ENCODE data around the gene APOD.
"Not testable (repeated sequence)": the region's sequence is repeated elsewhere in the genome, so short reads cannot be mapped to it uniquely, and the experiment has no call there.

The APOD gene

DNA sequence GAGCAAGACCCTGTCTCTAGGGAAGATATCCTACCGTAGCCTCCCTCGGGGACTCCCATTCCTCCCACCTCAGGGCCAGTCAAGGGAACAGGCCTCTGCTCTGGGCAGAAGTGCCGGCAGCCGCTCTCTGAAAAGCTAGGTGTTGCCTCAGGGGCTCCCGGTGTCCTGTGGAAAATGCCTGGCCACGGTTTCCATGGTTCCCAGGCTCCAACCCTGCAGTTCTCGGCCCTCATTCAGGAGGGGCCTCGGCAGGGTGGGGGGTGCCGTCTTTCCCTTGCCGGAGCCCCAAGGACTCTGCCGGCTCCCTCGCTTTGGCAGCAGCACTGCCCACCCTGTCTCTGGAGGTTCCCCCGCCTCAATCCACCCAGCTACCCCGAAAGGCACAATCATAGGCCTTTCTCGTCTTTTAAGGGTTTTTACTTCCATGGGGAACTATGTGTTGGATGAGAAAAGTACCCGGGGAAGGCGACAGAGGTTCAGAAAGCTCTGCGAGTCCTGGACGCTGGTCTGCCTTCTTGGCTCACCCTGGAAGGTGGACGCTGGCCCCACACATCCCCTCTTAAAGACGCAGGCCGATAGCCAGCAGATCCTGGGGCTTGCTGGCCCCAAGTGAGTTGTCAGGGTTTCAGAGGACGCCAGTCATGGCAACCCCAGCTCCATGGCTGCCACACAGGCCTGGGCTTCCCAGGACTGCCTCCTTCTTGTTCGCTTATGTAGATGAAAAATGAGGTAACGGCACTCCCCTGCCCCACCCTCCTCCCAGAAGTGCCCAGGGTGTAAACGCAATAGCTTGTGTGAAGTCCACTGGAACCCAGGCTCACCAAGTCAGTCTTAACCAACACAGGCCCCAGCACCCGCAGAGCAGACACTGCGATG lies 34.3 kb upstream of the APOD start:
- not testable (repeated sequence) for DNase-seq

DNA sequence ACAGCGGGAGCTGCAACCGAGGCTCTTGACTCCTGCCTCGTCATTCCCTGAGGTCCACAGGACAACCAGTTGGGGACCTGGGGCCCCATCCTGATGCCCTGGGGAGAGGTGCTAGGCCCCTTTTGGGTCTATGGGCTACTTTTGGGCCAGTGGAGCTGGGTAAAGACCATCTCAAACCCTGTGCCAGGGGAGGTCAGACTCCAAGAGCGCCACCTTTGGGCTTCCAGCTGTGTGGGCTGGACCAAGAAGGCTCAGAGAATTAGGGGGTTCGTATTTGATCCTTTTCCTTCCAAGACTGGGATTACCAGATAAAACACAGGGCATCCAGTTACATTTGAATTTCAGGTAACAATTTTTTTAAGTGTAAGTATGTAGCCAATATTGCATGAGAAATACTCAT lies 33.4 kb upstream of the APOD start:
- DNase-seq: not testable (repeated sequence)

DNA sequence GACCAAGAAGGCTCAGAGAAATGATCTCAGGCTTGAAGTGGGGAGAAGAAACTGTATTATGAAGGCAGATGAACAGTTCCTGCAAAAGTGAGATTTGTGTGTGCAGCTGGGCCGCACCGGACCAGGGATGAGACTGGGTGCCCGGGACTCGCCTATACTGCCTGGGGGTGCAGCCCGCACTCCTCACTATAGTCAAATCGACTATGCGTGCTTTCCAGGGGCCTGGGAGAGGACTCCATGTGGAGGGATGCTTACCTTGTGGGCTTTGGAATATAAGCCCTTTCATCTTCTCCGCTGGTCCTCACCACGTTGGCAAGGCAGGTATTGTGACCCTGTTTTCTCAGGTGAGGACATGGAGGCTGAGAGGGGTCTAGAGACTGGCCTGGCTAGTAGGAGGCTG lies 32.9 kb upstream of the APOD start:
- DNase-seq: no peak

DNA sequence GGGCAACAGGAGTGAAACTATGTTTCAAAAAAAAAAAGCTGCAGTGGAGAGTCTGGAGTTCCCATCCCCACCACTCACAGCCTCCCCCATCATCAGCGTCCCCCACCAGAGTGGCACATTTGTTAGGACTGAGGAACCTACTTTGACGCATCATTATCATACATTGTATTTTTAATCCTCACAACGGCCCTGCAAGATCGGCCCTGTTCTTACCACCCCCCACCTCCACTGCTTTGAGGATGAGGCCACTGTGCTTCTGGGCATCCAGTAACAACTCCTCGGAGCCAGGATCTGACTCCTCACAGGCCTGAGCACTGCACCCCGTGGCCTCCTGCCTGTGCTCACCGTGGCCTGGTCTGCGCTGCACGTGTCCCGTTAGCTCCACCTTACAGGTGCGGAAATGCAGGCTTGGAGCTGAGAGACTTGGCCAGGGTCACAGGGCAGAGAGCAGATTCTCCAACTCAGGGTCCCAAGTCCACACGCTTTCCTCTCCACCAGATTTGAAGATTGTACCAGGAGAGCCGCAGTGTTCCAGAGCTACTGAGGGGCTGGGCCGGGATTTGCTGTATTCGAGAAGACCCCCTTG lies 32.3 kb upstream of the APOD start:
- not testable (repeated sequence) for DNase-seq

GRCh38 chr3:195614672-195615504 lies 31.1 kb upstream of the APOD start:
- not testable (repeated sequence) for DNase-seq

GRCh38 chr3:195613468-195614069 lies 29.8 kb upstream of the APOD start:
- DNase-seq: no peak

GRCh38 chr3:195612075-195612800 lies 28.5 kb upstream of the APOD start:
- no peak for DNase-seq

- no peak for DNase-seq
Measured at GRCh38 chr3:195609229-195609628, 25.5 kb upstream of the APOD start.

- not testable (repeated sequence) for DNase-seq
Measured at GRCh38 chr3:195601785-195602184, 18.0 kb upstream of the APOD start.

DNA sequence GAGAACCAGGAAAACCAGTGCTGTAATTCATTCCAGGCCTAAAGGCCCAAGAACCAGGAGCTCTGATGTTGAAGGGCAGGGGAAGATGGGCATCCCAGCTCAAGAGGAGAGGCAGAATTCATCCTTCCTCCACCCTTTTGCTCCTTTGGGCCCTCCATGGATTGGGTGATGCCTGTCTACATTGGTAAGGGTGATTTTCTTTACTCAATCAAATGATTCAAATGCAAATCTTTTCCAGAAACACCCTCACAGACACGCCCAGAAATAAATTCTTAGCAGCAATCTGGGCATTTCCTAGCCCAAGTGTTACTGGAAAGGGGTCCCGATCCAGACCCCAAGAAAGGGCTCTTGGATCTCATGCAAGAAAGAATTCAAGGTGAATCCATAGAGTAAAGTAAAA lies 17.6 kb upstream of the APOD start:
- no peak for DNase-seq

DNA sequence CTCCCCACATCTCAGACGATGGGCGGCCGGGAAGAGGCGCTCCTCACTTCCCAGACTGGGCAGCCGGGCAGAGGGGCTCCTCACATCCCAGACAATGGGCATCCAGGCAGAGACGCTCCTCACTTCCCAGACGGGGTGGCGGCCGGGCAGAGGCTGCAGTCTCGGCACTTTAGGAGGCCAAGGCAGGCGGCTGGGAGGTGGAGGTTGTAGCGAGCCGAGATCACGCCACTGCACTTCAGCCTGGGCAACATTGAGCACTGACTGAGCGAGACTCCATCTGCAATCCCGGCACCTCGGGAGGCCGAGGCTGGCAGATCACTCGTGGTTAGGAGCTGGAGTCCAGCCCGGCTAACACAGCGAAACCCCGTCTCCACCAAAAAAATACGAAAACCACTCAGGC lies 16.2 kb upstream of the APOD start:
- DNase-seq: not testable (repeated sequence)

GRCh38 chr3:195599516-195599915 lies 15.8 kb upstream of the APOD start:
- not testable (repeated sequence) for DNase-seq

- no peak for DNase-seq
Measured at GRCh38 chr3:195597848-195598247, 14.1 kb upstream of the APOD start.

- DNase-seq: no peak
Measured at GRCh38 chr3:195597229-195597628, 13.5 kb upstream of the APOD start.

DNA sequence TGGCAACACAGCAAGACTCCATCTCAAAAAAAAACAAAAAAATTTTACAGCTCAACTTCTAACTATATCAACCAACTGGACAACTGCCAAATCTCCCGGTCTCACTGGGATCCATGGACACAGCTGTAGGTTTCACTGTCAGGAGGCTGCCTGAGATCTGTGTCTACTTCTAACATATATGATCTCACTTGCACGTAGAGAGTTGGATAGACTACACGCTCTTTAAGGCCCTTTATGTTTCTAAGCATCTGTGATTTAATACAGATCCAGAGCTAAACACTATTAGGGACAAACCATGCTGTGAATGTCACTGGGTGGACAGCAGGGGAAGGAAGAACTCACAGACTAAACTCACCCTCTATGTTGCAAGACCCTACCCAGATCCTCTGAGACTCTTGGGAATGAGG lies 13.0 kb upstream of the APOD start:
- no peak for DNase-seq

GRCh38 chr3:195595785-195596531 lies 12.2 kb upstream of the APOD start:
- DNase-seq: no peak

DNA sequence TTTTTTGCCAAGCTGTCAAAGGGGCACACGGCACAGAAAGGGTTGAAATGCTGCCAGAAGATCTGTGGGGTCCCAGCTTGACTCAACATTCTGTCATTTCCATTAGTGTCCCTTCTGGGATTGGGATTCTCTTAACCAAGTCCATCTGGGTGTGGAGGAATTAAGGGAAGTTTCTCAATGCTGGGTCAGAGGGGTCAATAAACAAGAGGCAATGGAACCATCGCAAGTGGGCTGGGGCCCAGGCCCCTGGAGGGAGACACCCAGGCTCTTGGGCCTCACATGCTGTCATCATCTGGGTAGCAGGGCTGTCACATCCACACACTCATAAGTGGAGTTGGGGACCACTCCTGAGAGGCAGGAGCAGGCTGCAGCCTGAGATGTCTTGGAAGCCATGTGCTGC lies 8.1 kb upstream of the APOD start:
- DNase-seq: no peak

GRCh38 chr3:195591220-195591619 lies 7.5 kb upstream of the APOD start:
- DNase-seq: no peak

GRCh38 chr3:195590381-195590780 lies 6.6 kb upstream of the APOD start:
- DNase-seq: not testable (repeated sequence)

DNA sequence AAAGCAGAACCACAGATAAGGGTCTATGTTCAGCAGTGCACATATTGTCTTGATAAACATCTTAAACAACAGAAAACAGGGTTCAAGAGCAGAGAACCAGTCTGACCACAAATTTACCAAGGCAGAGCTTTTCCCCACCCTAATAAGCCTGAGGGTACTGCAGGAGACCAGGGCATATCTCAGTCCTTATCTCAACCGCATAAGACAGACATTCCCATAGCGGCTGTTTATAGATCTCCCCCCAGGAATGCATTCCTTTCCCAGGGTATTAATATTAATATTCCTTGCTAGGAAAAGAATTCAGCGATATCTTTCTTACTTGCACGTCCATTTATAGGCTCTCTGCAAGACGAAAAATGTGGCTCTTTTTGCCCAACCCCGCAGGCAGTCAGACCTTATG lies 6.1 kb upstream of the APOD start:
- not testable (repeated sequence) for DNase-seq

- no peak for DNase-seq
Measured at GRCh38 chr3:195587824-195588223, 4.1 kb upstream of the APOD start.

DNA sequence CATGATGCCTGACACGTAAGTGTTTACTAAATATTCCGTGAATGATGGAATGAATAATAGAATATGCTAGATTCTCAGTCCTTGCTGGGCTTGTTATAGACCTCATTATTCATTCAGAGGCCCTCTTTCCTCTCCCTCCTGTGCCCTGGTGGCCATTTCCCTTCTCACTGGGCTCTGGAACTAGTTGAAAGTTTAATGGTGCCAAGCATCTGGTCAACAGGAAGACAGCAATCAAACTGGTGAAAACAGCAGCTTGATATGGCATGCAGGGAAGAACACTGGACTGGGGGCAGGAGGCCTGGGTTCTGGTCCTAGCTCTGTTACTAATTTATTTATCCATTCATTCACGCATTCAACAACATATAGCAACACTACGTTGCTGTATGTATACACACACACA lies 3.7 kb upstream of the APOD start:
- no peak for DNase-seq

Data from stimulated activated CD4-positive, alpha-beta T cell treated with anti-CD3 and anti-CD28 coated beads, Interleukin-4, amount 100 ng/mL, for 1 hour (primary cell).